HepG2 (cell line): ENCODE measurements around the gene SKI. TPM values are rescaled to one million over a fixed set of nuclear protein-coding genes. Genes with fewer than 3 reads are reported as not detected.

ENCODE experiments used
- CBFB ChIP-seq: sonication (generic); formaldehyde crosslinking; IDR thresholded peaks from 2 replicates; pipeline ENCODE4 v1.4.0; 2020; ENCODE audit warnings: missing genetic modification reagents
- FOSL2 ChIP-seq: sonication (generic); formaldehyde crosslinking; IDR thresholded peaks from 2 replicates; pipeline ENCODE4 v1.4.0; 2020; ENCODE audit warnings: missing genetic modification reagents
- GFI1 ChIP-seq: sonication (generic); formaldehyde crosslinking; IDR thresholded peaks from 2 replicates; pipeline ENCODE4 v1.5.0; 2020; ENCODE audit warnings: missing genetic modification reagents, mild to moderate bottlenecking, borderline replicate concordance
- GTF3A ChIP-seq: sonication (generic); formaldehyde crosslinking; conservative IDR thresholded peaks from 2 replicates; pipeline ENCODE4 v1.4.0; 2020; ENCODE audit warnings: mild to moderate bottlenecking, missing genetic modification reagents
- JUN ChIP-seq: sonication (generic); formaldehyde crosslinking; IDR thresholded peaks from 2 replicates; pipeline ENCODE4 v1.4.0; 2020; ENCODE audit warnings: mild to moderate bottlenecking, missing genetic modification reagents
- KLF6 ChIP-seq: IDR thresholded peaks from 2 replicates; pipeline ENCODE4 v1.8.0; 2016; ENCODE audit warnings: missing biosample characterization, missing genetic modification reagents
- MED1 ChIP-seq: sonication (generic); formaldehyde crosslinking; IDR thresholded peaks from 2 replicates; pipeline ENCODE4 v1.4.0; 2020; ENCODE audit warnings: missing genetic modification reagents
- NR2C2 ChIP-seq: sonication (generic); formaldehyde crosslinking; IDR thresholded peaks from 2 replicates; pipeline ENCODE4 v1.4.0; 2020; ENCODE audit warnings: missing genetic modification reagents, mild to moderate bottlenecking, moderate library complexity, borderline replicate concordance
- POLR2A ChIP-seq, 2 experiments: IDR thresholded peaks; 2 replicates each; pipeline ENCODE4 v1.6.1; 2011; ENCODE audit warnings: low read depth in 2 of 2, low read length in 2 of 2, mild to moderate bottlenecking in 1 of 2, moderate library complexity in 1 of 2; ENCODE audit not compliant: insufficient read depth in 1 of 2
- SCMH1 ChIP-seq: sonication (generic); formaldehyde crosslinking; IDR thresholded peaks from 2 replicates; pipeline ENCODE4 v1.9.0; 2021; ENCODE audit warnings: missing genetic modification reagents, mild to moderate bottlenecking, borderline replicate concordance
- SIX1 ChIP-seq: sonication (generic); formaldehyde crosslinking; IDR thresholded peaks from 2 replicates; pipeline ENCODE4 v1.4.0; 2020; ENCODE audit warnings: missing genetic modification reagents, borderline replicate concordance
- ZC3H13 ChIP-seq: sonication (generic); formaldehyde crosslinking; IDR thresholded peaks from 2 replicates; pipeline ENCODE4 v1.8.1; 2023; ENCODE audit warnings: mild to moderate bottlenecking, missing genetic modification reagents, moderate library complexity
- ZFP90 ChIP-seq: sonication (generic); formaldehyde crosslinking; IDR thresholded peaks from 2 replicates; pipeline ENCODE4 v1.8.0; 2022; ENCODE audit warnings: missing genetic modification reagents, mild to moderate bottlenecking, inconsistent platforms, borderline replicate concordance
- ZNF121 ChIP-seq: sonication (generic); formaldehyde crosslinking; IDR thresholded peaks from 2 replicates; pipeline ENCODE4 v1.5.0; 2020; ENCODE audit warnings: mild to moderate bottlenecking, missing genetic modification reagents
- ZNF264 ChIP-seq: sonication (generic); formaldehyde crosslinking; IDR thresholded peaks from 2 replicates; pipeline ENCODE4 v1.4.0; 2020; ENCODE audit warnings: missing genetic modification reagents
- ZNF367 ChIP-seq: sonication (generic); formaldehyde crosslinking; IDR thresholded peaks from 2 replicates; pipeline ENCODE4 v1.4.0; 2020; ENCODE audit warnings: missing genetic modification reagents, borderline replicate concordance
- ZNF629 ChIP-seq: sonication (generic); formaldehyde crosslinking; conservative IDR thresholded peaks from 2 replicates; pipeline ENCODE4 v1.5.0; 2020; ENCODE audit warnings: missing genetic modification reagents
- ZNF780A ChIP-seq: sonication (generic); formaldehyde crosslinking; IDR thresholded peaks from 2 replicates; pipeline ENCODE4 v1.8.0; 2022; ENCODE audit warnings: mild to moderate bottlenecking, missing genetic modification reagents, moderate library complexity
- polyA plus RNA-seq, 8 experiments: library from polyadenylated mRNA; depleted of rRNA in 3 of 8; stranded (reverse) in 7 of 8; unstranded in 1 of 8; fragments of >200 nt; fragmentation: Illumina TruSeq in 4 of 8; extraction: Trizol in 4 of 8; gene quantifications; 2 replicates each; pipeline versions ENCODE4 v1.2.1 to v1.2.3, GENCODE V29; 2011 to 2016; ENCODE audit warnings: low read depth in 4 of 8, missing spikeins in 1 of 8, mixed read lengths in 1 of 8; ENCODE audit not compliant: insufficient read depth in 1 of 8
- total RNA-seq, 5 experiments: library from RNA; depleted of rRNA; stranded (reverse); fragments of >200 nt; fragmentation: Illumina TruSeq; extraction: Trizol; gene quantifications; 2 replicates each; pipeline ENCODE4 v1.2.3, GENCODE V29; 2016; ENCODE audit warnings: low read depth in 1 of 5
- TF ChIP-seq, protein P1 (sequence below): sonication (generic); formaldehyde crosslinking; IDR thresholded peaks from 2 replicates; pipeline ENCODE4; 2020; ENCODE audit warnings: missing genetic modification reagents, mild to moderate bottlenecking, borderline replicate concordance
- TF ChIP-seq, protein P2 (sequence below): sonication (generic); formaldehyde crosslinking; conservative IDR thresholded peaks from 2 replicates; pipeline ENCODE4 v1.4.0; 2020; ENCODE audit warnings: missing genetic modification reagents
- TF ChIP-seq, protein P3 (sequence below): IDR thresholded peaks from 2 replicates; pipeline ENCODE4 v1.6.1; 2012; ENCODE audit warnings: inconsistent platforms
- TF ChIP-seq, protein P4 (sequence below): sonication (generic); formaldehyde crosslinking; IDR thresholded peaks from 2 replicates; pipeline ENCODE4 v1.5.1; 2020; ENCODE audit warnings: mild to moderate bottlenecking, missing genetic modification reagents, moderate library complexity

SKI gene
- total and polyA plus RNA-seq, 2 of the 13 experiments (the other 11 are each of a cell fraction or from before 2014, with no cell fraction given), result 4.7 to 6.9 TPM

- TF ChIP-seq, protein P1, sequence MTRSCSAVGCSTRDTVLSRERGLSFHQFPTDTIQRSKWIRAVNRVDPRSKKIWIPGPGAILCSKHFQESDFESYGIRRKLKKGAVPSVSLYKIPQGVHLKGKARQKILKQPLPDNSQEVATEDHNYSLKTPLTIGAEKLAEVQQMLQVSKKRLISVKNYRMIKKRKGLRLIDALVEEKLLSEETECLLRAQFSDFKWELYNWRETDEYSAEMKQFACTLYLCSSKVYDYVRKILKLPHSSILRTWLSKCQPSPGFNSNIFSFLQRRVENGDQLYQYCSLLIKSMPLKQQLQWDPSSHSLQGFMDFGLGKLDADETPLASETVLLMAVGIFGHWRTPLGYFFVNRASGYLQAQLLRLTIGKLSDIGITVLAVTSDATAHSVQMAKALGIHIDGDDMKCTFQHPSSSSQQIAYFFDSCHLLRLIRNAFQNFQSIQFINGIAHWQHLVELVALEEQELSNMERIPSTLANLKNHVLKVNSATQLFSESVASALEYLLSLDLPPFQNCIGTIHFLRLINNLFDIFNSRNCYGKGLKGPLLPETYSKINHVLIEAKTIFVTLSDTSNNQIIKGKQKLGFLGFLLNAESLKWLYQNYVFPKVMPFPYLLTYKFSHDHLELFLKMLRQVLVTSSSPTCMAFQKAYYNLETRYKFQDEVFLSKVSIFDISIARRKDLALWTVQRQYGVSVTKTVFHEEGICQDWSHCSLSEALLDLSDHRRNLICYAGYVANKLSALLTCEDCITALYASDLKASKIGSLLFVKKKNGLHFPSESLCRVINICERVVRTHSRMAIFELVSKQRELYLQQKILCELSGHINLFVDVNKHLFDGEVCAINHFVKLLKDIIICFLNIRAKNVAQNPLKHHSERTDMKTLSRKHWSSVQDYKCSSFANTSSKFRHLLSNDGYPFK (CRISPR knock-in tag), result no peak
- TF ChIP-seq, protein P2, sequence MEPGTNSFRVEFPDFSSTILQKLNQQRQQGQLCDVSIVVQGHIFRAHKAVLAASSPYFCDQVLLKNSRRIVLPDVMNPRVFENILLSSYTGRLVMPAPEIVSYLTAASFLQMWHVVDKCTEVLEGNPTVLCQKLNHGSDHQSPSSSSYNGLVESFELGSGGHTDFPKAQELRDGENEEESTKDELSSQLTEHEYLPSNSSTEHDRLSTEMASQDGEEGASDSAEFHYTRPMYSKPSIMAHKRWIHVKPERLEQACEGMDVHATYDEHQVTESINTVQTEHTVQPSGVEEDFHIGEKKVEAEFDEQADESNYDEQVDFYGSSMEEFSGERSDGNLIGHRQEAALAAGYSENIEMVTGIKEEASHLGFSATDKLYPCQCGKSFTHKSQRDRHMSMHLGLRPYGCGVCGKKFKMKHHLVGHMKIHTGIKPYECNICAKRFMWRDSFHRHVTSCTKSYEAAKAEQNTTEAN (CRISPR knock-in tag), result no peak
- TF ChIP-seq ZNF780A, result no peak
- TF ChIP-seq, protein P3, sequence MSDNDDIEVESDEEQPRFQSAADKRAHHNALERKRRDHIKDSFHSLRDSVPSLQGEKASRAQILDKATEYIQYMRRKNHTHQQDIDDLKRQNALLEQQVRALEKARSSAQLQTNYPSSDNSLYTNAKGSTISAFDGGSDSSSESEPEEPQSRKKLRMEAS, result peak; percentile 13; the same call in 1 of the 2 replicates
- TF ChIP-seq NR2C2 (CRISPR knock-in tag), result 0 out of 2 replicates have a peak, but pooled peaks have one; percentile 49
- TF ChIP-seq GTF3A, result no peak
- TF ChIP-seq ZFP90 (CRISPR knock-in tag), result no peak; the same call in 1 of the 2 replicates
- TF ChIP-seq JUN, result no peak
- TF ChIP-seq SCMH1, result no peak
- TF ChIP-seq ZNF264, result no peak
- TF ChIP-seq SIX1 (CRISPR knock-in tag), result no peak
- no peak for TF ChIP-seq CBFB (CRISPR knock-in tag)
- TF ChIP-seq ZC3H13 (CRISPR knock-in tag), result peak; percentile 38; the same call in 1 of the 2 replicates
- peak; percentile 68 for TF ChIP-seq MED1
- no peak for TF ChIP-seq ZNF121 (CRISPR knock-in tag)
- no peak for TF ChIP-seq GFI1
- no peak for TF ChIP-seq KLF6 (CRISPR knock-in tag)
- no peak for TF ChIP-seq ZNF629
- TF ChIP-seq ZNF367, result no peak
- no peak; the same call in 1 of the 2 replicates for TF ChIP-seq FOSL2 (CRISPR knock-in tag)
- TF ChIP-seq, protein P4, sequence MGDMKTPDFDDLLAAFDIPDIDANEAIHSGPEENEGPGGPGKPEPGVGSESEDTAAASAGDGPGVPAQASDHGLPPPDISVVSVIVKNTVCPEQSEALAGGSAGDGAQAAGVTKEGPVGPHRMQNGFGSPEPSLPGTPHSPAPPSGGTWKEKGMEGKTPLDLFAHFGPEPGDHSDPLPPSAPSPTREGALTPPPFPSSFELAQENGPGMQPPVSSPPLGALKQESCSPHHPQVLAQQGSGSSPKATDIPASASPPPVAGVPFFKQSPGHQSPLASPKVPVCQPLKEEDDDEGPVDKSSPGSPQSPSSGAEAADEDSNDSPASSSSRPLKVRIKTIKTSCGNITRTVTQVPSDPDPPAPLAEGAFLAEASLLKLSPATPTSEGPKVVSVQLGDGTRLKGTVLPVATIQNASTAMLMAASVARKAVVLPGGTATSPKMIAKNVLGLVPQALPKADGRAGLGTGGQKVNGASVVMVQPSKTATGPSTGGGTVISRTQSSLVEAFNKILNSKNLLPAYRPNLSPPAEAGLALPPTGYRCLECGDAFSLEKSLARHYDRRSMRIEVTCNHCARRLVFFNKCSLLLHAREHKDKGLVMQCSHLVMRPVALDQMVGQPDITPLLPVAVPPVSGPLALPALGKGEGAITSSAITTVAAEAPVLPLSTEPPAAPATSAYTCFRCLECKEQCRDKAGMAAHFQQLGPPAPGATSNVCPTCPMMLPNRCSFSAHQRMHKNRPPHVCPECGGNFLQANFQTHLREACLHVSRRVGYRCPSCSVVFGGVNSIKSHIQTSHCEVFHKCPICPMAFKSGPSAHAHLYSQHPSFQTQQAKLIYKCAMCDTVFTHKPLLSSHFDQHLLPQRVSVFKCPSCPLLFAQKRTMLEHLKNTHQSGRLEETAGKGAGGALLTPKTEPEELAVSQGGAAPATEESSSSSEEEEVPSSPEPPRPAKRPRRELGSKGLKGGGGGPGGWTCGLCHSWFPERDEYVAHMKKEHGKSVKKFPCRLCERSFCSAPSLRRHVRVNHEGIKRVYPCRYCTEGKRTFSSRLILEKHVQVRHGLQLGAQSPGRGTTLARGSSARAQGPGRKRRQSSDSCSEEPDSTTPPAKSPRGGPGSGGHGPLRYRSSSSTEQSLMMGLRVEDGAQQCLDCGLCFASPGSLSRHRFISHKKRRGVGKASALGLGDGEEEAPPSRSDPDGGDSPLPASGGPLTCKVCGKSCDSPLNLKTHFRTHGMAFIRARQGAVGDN, result peak; percentile 86
- TF ChIP-seq POLR2A (IDR thresholded peaks at IDR 0.05; ENCODE audit: insufficient read depth in 1 of 2, low read depth in 2 of 2, low read length in 2 of 2), result no peak
Observed at GRCh38 chr1:2270260-2271100, 42.4 kb downstream of the SKI start (continued).
